Measurements from ENCODE around the gene PLA2G4A.

The PLA2G4A gene

GRCh38 chr1:187032982-187033692 is 204.4 kb downstream of the PLA2G4A start:
- DNase-seq = no peak

- peak; percentile 6 to 48 for DNase-seq
Observed at GRCh38 chr1:187033693-187034390, 205.1 kb downstream of the PLA2G4A start.

DNA sequence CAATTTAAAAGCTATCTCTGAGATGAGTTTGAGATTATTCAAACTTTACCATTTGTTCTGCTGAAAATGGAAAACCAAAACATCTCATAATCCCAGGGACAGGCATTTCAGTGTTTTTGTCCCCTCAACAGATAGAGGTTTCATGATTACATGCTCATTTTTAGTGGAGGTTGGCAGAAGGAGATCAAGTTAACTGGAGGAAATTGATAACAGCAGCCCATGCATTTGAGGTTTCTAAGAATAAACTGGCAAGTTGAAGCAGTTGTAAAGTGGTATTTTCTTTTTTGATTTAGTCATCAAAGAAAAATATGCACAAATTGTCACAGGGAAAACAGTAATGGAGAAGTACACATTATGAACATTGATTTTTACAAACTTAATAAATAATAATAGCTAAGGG is 205.8 kb downstream of the PLA2G4A start:
- no peak for DNase-seq

DNA sequence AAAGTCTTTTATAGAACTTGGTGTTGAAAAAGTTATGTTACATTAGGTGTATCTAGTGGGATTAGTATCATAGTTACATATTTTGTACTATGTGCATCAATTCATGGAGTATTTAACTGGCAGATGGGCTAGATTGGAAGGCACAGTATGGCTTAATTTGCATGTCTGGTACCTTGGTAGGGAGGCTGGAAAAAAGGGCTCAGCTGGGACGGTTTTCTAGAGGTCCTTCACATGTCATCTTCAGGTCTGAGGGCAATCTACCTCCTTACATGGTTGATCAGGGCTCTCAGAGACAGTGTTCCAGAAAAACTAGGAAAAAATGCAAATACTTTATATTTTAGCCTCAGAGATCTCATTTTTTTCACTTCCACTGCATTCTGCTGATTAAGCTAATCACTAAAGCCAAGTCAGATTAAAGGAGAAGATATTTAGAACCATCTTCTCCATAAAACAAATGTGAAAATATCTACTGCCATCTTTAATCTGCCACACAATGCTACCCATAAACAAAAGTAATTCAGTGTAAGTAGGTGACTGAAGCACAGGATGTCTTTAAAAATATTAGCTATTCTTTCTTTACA is 209.3 kb downstream of the PLA2G4A start:
- DNase-seq = peak in 1 of 2 experiments; percentile 1

Measured in NCI-H524 (cell line).